SW480 (cell line): ENCODE data around the gene ENDOU.
A peak's percentile ranks its signal among the peaks of the same experiment; 100 is the strongest.

Source experiments
- DNase-seq: peaks from one replicate; pipeline ENCODE4 v3.0.0-alpha.2; 2016; ENCODE audit warnings: low spot score

Gene ENDOU

DNA sequence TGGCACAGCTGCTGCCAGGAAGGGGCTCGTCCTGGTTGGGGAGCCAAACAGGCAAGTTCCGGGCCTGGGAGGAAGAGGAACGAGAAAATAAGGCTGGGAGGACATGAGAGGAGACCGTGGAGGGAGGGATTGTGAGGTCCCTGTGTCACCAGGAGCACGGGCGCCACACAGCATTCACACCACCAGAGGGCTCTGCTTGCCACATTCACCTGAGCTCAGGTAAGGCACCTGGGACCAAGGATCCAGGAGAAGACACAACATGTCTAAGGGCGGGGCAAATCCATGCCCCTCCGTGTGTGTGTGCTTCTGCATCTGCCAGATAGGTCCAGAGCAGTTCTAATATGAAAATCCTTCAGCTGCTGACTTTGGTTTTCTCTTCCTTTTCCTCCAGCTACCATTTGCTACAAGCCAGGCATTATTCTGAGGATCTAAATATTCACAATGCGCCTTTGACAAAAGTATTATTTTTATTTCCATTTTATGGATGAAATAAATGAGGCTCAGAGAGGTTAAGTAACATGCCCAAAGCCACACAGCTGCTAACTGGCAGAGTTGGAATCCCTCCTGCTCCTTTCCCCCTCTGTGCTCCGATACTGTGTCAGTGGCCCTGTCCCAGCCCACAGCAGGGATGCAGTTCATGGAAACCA lies 18.8 kb upstream of the ENDOU start:
- DNase-seq: peak; percentile 85

- no peak for DNase-seq
Measured at GRCh38 chr12:47743311-47743860, 18.1 kb upstream of the ENDOU start.

DNA sequence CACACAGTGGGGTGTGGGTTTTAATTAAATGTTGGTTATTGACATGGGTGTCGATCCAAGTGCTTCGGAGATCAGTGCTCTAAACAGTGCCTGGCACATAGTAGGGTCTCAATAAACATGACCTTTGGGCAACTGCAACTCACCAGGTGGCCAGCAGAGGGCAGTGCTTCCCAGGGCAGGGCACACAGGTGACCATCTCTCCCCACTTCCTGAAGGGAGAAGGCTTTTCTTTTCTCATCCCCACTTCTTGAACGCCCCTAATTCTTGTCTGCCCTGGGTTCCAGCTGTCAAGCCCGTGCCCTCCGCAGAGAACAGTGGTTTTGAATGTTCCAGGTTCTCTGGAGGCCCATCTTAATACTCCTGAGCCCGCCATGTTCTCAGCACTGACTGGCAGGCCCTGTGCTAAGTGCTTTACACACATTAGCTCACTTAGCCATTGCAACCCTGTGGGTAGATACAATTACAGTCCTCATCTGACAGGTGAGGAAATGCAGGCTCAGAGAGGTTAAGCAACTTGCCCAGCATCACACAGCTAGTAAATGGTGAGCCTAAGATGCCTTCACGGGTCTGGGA lies 17.0 kb upstream of the ENDOU start:
- peak; percentile 49 for DNase-seq

DNA sequence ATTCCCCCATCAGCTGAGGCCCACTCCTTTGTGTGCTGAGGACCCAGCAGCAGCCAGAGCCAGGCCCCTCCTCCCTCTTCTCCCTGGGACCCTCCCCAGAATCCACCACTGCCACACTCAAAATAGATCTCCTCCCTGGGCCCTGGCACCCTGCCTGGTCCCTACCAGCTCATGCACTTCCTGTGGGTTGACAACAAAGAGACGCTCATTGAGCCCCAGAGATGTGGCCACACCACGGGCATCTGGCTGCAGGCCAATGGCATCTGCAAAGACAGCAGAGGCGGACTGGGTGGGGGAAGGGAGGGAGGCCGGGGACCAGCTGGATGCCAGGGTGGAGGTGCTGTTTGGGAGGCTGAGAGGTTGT lies 16.0 kb upstream of the ENDOU start:
- DNase-seq: peak; percentile 93

DNA sequence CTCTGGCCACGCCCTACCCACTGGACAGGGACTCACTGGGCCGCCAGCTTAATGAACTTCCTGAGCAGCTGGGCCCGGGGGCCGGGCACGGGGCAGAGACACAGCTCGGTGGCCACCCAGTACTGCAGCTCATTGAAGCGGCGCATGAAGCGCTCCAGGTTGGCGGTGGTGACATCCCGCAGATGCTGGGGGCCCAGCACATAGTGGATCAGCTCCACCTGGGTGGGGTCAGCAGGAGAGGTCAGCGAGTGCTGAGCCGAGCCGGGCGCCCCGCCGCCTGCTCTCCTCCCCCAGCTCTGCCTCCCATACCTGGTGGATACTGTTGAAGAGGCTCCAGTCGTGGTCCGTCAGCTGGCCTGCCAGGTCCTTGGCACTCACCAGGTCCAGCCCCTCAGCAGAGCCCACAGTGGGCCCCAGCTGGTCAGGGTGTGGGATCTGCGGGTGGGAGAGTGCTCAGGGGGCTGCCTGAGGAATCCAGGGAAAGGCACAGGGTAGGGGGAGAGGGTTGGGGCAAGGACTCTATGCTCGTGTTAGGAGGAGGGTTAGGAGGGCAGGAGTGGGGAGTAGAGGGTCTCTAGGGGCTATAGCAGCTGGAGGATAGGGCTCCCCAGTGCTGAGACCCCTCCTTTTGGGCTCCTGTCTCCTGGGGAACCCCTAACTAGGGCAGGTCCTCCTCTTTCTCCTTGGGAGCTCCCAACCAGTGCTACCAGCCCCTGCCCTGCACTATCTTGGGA lies 15.5 kb upstream of the ENDOU start:
- DNase-seq: peak; percentile 74

DNA sequence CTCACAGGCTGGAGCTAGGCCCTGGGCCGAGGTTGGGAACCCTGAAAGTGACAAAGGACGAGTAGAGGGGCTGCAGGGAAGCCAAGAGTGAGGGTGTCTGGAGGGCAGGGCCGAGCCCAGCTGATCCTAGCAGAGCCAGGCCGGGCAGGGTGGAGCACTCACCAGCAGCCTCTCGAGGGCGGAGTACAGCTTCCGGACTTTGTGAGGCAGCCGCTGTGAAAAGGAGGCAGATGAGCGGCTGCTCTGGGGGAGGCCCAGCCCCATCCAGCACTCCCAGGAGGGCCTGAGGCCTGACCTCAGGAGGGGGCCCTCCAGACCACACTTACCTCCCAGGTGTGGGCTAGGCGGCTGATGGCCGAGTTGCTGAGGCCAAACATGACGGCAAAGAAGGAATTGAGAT lies 14.7 kb upstream of the ENDOU start:
- DNase-seq: no peak

- DNase-seq: no peak
Measured at GRCh38 chr12:47739297-47739696, 14.0 kb upstream of the ENDOU start.

- no peak for DNase-seq
Measured at GRCh38 chr12:47737936-47738594, 12.8 kb upstream of the ENDOU start.

- no peak for DNase-seq
Measured at GRCh38 chr12:47736877-47737676, 11.8 kb upstream of the ENDOU start.

- DNase-seq: no peak
Measured at GRCh38 chr12:47736216-47736615, 10.9 kb upstream of the ENDOU start.

- no peak for DNase-seq
Measured at GRCh38 chr12:47735649-47736048, 10.4 kb upstream of the ENDOU start.

DNA sequence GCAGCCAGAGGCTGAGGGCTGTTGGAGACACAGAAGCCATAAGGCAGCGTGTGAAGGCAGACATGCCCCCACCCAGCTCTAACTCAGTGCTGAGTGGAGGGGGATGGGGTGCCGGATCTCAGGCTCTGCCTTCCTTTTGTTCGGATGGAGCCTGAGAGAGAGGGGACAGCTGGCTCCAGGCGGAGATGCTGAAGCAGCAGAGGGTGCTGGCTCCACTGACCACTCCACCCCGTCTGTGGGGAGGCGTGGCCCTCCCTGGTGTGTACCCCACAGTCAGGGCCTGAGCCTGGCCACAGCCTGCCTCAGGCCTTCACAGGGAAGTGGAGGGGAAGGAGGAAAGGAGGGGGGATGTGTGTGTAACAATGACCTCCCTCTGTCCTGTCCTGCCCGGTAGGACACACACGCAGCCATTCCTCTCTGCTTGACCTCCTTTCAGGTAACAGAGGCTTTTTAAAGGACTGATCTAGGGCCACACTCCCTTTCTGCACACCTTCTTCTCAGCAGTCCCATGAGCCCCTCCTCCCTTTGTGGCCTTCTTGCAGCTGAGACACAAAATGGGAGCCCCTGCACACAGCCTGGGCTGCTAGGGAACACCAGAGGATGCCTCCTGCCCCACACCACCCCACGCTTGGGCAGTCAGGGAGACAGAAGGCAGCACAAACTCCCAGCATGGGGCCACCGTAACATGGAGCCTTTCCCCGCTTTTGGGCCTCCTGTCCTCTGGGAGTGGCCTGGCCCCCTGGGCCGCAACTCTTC lies 9.6 kb upstream of the ENDOU start:
- no peak for DNase-seq

- DNase-seq: no peak
Measured at GRCh38 chr12:47733142-47733541, 7.9 kb upstream of the ENDOU start.

- DNase-seq: no peak
Measured at GRCh38 chr12:47732504-47732903, 7.2 kb upstream of the ENDOU start.

- DNase-seq: no peak
Measured at GRCh38 chr12:47731723-47732122, 6.4 kb upstream of the ENDOU start.

GRCh38 chr12:47730341-47730744 lies 5.1 kb upstream of the ENDOU start:
- DNase-seq: no peak

- no peak for DNase-seq
Measured at GRCh38 chr12:47729233-47729632, 3.9 kb upstream of the ENDOU start.

- no peak for DNase-seq
Measured at GRCh38 chr12:47725893-47726292, 603 bp upstream of the ENDOU start.

GRCh38 chr12:47722941-47723631 lies 2.2 kb downstream of the ENDOU start:
- no peak for DNase-seq

- no peak for DNase-seq
Measured at GRCh38 chr12:47722136-47722834, 3.0 kb downstream of the ENDOU start.
